Esophagus squamous epithelium (tissue), 4 donors: ENCODE results near the gene ITPA.

Source experiments
- POLR2A ChIP-seq, 4 donors: fragments of 450-650 bp; IDR thresholded peaks; one replicate each; pipeline ENCODE4 v1.6.1; 2017; ENCODE audit warnings: antibody characterized with exemption in 4 of 4, mild to moderate bottlenecking in 4 of 4, moderate library complexity in 3 of 4
- TF ChIP-seq, protein P1 (sequence below), 6 experiments: fragments of 450-650 bp in 4 of 6; fragments of 200-600 bp in 2 of 6; sonication (generic) in 2 of 6; IDR thresholded peaks; one replicate each; pipeline ENCODE4 v1.5.1; 2016 to 2019; ENCODE audit warnings: antibody characterized with exemption in 6 of 6, mild to moderate bottlenecking in 4 of 6, moderate library complexity in 4 of 6

DNA sequence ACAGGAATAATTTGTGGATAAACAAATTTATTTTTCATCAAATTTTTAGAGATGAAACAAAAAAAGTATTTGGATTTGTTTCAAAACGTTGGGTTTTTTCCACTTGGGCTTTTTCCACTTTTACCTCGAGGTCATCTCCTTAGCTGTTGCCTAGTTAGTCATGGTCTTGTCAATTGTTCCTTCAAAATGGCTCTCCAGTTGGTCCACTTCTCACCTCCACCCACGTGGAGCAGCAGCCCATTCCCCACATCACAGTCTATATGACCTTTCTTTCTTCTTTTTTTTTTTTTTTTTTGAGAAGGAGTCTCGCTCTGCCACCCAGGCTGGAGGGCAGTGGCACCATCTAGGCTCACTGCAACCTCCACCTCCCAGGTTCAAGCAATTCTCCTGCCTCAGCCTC, 36.4 kb downstream of the ITPA start:
- TF ChIP-seq, protein P1, sequence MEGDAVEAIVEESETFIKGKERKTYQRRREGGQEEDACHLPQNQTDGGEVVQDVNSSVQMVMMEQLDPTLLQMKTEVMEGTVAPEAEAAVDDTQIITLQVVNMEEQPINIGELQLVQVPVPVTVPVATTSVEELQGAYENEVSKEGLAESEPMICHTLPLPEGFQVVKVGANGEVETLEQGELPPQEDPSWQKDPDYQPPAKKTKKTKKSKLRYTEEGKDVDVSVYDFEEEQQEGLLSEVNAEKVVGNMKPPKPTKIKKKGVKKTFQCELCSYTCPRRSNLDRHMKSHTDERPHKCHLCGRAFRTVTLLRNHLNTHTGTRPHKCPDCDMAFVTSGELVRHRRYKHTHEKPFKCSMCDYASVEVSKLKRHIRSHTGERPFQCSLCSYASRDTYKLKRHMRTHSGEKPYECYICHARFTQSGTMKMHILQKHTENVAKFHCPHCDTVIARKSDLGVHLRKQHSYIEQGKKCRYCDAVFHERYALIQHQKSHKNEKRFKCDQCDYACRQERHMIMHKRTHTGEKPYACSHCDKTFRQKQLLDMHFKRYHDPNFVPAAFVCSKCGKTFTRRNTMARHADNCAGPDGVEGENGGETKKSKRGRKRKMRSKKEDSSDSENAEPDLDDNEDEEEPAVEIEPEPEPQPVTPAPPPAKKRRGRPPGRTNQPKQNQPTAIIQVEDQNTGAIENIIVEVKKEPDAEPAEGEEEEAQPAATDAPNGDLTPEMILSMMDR (IDR thresholded peaks at IDR 0.05) = no peak
- TF ChIP-seq POLR2A (IDR thresholded peaks at IDR 0.05) = no peak
